LHCN-M2 (cell line): ENCODE measurements around the gene NR3C1. TPM values are rescaled to one million over a fixed set of nuclear protein-coding genes. Genes with fewer than 3 reads are reported as not detected.

Experiments
- DNase-seq: peaks from one replicate; pipeline ENCODE4 v3.0.0-alpha.2; 2012; ENCODE audit warnings: low read depth
- total RNA-seq: library from RNA; depleted of rRNA; stranded (reverse); fragments of >200 nt; gene quantifications from 2 replicates; pipeline ENCODE4 v1.2.3, GENCODE V29; 2014

NR3C1 gene
- total RNA-seq, 1 experiment from 2014 or later: 47.1 TPM

DNA sequence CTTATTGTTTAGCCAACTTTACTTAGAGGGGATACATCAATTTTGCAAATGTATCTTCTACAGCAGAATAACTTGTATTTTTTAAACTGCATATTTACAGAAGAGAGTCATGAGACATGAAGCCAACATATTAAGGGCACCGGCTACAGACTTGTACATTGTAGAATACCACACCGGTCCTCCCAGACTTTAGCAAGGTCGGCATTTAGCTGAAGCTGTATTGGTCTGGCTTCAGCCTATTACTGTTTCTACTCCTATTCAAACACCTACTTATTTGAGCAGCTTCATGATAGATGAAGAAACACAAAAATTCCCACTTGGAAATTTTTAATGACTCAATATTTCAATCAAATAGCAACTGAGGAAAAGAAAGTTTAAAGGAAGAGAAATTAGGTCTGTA, 33.0 kb downstream of the NR3C1 start:
- DNase-seq: no peak

DNA sequence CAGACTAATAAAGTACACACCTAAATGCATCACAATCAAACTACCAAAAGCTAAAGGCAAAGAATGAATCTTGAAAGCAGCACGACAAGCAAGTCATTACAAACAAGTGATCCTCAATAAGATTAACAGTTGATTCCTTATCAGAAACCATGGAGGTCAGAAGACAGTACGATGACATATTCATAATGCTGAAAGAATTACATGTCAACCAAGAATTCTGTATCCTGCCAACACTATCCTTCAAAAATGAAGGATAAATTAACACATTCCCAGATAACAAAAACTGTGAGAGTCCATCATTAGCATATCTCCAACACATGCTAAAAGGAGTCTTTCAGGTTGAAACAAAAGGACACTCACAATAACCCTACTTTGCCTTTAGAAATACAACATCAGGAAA, 39.4 kb downstream of the NR3C1 start:
- DNase-seq: no peak

DNA sequence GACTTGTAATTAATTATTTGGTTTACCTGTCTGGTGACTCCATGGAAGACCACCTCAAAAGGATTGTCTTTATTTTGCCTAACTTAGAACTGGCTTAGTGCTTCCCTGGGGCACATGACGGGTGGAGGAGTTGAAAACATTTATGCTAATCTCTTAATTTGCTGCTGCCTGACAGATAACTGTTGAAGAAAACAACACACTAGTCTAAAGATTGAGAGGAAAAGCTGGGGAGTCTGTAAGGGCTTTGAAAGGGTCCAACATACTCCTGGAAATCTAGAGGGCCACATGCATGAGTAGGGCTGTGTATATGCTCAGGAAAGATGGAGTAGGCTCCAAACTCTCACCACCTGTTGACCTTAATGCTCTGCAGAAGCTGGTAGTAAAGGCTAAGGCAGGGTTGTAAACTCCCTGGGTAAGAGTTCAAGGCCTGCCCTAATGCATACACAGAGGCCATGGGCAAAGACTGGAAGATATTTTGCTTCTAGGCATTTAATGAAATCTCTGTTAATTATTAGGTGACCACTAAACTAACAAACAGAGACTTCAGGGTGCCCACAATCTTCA, 40.7 kb downstream of the NR3C1 start:
- no peak for DNase-seq

DNA sequence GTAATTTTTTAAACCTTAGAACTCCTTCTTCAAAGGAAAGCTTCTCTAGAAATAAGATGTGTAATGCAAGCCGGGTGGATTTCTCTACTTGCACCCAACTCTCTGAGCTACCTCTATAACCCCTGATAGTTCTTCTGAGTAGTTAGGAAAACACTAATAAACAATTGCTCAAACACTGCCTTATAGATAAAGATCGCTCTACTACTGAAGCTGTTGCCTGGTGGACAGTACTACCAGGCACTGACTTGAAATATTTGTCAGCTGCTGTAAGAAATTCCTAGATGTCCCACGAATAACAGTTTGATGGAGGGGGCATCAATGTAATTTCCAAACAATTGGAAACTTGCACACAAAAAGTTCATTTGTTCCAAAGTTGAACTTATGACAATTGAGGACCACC, 42.0 kb downstream of the NR3C1 start:
- DNase-seq: no peak

DNA sequence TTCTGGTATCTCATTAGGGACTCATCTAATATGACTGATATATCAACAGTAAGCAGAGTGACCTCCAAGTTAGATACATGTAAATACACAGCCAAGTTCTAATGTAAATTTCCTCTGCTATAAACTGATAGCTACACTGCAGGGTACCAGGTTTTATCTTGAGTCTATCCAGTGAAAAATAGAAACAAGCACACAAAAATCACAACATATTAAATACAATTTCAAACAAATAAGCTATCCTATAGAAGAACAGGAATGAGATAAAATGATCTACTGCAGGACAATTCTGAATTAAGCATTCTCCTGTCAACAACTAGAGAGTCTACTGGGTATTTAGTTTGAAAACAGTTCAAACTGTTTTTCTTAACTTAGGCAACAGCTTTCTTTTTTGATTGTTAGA, 42.7 kb downstream of the NR3C1 start:
- no peak for DNase-seq

DNA sequence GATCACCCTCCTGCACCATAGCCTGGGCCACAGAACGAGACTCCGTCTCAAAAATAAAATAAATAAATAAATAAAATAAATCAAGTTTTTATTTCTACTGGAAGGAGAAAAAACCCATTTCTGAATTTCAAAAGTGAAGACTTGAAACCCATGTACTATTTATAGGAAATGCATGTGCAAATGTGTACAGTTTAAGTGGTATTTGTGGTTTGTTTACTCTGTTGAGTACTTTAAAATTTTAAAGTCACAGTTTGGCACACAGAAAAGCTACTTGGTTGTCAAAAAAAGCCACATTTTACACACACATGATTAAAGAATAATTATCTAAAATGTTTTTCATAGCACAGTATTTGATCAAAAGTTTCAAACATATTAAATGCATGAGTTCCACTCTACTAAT, 43.6 kb downstream of the NR3C1 start:
- DNase-seq: no peak

DNA sequence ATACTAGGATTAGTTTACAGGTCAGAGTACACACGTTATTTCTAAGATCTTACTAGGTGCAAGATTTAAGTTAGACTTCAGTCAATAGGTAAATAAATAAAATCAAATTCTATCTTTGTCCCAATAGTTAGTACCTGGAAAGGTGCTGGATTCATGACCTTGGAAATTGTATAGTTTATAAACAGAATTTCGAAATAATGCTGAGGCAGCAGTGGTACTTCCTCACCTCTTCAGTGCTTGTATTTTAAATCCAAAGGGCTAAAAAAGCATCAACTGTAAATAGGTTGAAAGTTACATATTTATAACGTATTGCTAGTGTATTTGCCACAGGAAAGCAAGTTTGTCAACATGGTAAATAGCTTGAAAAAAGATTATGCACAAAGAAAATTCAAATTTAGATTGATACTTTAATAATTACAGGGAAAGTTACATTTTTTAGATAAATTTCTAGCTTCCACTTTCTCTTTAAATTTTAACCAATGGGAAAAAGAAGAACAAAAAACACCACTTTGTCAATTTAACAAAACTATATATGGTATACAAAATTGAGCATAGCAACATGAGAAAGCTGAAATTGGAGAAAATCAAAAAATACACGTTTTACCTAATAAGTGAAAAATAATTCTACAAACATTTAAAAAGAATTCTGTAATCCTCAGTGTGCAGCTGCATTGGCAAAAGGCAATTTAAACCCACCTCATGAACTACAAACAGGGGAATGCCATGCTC, 46.5 kb downstream of the NR3C1 start:
- no peak for DNase-seq

DNA sequence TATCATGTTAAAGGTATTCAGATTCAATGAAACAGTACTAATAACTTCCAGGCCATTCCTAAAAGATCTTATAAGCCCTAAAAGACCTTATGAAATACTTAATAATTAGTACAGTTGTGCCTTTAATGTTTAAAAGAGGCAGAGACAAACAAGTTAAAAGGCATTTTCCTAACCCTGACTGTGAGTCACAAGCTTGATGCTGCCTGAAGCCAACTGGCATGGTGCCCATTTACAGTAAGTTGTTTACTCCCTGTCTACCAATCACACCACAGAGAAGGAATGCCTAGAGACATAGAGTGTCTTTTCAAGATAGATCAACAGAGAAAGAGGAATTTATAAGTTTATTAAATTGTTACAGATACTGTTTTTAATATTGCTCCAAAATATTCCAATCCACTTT, 47.8 kb downstream of the NR3C1 start:
- peak; percentile 92 for DNase-seq

DNA sequence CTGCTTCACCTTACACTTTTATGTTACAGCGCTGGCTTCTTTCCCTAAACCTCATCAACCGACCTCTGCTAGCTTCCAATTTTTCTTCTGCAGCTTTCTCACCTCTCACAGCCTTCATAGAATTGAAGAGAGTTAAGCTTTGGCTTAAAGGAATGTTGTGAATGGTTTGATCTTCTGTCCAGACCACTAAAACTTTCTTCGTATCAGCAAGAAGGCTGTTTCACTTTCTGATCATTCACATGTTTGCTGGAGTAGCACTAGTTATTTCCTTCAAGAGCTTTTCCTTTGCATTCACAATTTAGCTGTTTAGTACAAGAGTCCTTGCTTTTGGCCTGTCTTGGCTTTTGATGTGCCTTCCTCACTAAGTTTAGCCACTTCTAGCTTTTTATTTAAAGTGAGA, 49.5 kb downstream of the NR3C1 start:
- no peak for DNase-seq

DNA sequence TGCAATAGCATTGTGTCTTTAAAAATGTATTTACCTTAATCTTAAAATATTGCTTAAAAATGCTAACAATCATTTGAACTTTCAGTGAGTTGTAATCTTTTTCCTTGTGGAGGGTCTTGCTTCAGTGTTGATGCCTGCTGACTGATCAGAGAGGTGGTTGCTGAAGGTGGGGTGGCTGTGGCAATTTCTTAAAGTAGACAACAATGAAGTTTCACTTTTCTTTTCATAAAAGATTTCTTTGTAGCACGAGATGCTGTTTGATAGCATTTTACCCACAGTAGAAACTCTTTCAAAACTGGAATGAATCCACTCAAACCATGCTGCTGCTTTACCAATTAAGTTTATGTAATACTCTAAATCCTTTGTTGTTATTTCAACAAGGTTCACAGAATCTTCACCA, 50.8 kb downstream of the NR3C1 start:
- no peak for DNase-seq

DNA sequence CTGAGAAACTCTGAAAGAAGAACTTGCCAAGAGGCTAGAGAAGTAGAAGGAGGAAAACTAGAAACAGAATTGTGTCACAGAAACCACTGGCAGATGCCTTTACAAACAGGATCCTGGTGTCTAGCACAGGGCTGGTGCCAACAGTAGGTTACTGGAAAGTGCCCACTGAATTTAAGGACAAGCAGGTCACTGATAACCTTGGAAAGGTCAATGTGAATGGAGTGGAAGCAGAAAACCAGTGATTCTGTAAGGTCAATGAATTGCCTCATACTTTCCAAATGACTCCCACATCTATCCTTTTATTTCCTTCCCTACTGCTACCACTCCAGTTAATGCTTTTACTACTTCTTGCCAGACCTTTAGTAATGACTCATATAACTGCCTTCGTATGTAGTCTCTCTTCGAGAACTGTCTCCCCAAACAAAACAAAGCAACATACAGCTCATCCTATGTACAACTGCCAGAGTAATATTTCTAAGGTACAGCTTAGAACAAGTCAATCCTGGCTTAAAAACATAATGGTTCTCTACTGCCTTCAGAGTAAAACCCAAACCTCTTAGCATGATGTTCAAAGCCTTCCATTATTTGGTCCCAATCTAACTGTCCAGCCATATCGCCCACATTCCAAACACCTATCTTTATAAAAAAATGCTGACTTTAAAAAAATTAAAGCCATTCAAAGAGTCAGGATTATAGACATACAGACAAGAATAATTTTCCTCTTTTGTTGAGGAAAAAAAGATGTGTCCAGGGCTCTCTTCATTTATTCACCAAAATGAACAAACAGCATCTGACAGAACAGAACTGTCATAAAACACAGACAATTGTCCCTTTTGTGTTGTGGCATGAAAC, 52.5 kb downstream of the NR3C1 start:
- peak; percentile 73 for DNase-seq

DNA sequence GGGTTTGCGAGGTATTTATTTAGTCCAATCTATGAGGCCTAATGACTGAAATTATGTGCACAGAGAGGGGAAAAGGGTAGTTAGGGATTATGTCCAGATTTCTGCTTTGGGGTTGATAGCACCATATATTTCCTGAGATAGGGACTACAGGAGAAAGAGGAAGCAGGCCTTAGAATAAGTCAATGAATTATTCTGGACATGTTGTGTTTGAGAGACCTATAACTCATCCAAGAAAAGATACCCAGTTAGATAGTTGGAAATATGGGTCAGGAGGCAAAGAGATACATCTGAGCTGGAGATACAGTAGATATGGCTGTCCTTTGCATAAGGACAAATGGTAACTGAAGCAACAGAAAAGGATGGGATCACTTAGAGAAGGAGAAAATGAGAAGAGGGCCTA, 53.1 kb downstream of the NR3C1 start:
- no peak for DNase-seq

DNA sequence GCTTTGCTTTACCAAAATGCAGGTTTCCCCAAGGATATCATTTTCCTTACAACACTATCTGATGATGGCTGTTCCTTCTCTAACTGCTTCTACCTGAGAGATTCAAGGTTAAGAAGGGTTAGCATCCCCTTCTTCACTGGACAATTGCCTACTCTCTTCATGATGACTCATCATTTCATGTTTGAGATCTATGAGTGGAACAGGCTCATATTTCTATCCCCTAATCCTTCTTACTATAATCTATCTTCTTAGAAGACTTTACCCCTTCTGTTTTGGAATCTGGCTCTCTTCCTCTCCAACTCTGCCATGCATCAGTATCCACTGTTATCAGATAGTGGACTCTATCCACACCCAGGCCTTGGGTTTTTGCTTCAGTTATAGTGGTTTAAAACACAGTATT, 54.3 kb downstream of the NR3C1 start:
- DNase-seq: peak; percentile 42

DNA sequence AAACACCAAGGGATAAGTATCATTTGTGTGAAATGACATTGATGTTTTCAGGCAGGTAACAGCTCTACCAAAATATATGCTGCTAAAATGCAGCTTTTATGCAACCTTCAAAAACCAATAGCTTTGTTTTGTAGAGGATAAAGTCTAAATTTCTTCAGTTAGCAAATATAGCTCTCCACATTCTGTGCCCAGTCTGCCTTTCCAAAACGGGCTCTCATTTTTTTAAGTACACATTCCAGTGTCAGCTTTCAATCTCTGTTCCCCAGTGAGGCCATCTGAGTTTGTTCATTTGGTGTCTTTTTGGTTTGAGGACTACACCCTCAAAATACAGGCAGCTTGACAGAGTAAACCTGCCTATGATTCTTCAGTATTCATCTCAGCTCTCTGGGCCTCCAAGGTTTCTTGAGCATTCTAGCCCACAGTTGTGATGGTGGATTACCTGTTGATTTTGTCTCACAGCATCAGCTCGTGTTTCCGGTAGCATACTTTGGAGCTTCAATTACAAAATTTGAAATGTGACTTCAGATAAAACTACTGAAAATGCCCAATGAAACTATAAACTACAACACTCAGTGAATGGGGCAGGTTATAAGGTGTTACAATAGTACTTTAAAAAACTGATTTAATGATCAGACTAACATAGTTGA, 55.7 kb downstream of the NR3C1 start:
- DNase-seq: peak; percentile 11

DNA sequence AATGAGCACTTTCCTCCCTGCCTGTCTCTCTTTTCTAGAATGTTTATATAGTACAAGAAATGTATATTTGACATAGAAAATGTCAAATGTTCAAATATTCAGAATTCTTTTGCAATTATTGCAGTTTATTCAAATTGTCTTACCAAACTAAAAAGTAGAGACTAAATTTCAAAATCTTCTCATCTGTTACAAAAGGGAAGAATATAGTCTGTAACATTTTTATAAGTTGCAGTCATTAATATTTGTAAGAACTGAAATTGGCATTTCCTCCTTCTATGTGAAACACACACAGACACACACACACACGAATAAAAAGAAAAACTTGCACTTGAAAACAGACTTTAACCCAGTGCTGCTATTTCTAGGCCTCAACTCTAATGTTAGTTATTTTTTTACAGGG, 56.4 kb downstream of the NR3C1 start:
- no peak for DNase-seq

DNA sequence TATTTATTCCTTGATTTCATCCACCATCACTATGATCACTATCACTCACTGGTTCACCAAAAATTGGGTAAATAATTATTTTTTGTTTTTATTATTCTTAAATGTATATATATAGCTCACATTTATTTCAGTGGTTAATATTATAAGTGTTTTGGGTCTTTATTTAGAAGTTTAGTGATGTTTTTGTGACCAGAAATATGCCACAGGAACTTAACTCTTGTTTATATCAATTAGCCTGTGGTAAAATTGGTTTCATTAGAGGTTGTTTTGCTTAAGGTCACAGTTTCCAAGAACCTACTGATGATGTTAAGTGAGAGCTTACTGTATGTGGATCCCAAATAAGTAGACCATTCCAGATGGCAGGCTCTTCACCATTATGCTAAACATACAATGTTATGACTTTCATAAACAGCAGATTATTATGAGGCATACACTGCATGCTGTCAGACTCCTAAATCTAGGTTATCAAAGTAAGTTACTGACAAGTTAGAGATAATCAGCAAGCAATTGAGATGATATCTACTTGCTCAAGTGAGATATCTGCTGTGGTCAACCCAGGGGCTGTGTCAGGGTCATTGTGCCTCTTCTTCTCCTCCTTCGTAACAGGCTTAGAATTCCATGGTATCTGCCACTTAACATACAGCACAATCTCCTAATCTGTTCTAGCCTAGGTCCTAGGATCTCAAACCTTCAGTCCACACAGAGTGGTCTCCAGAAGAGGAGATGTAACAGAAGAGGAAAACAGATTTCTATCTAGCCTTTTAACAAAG, 57.6 kb downstream of the NR3C1 start:
- DNase-seq: no peak

DNA sequence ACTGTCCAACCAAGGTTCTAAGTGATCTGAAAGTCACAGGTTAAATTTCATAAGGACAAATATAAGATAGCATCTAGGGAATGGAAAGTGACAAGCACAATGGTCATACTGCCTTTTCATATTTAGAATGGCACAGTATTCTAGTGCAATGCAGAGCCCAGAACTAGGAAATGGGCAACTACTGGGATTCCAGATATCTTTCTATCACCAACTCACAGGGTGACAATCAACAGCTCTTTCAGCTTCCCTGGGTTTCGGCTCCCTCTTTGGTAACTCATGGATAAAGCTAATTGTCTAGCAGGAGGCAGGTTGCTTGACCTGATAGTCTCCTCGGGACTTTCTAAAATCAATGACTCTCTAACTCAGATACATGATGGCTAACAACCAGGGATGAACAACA, 60.4 kb downstream of the NR3C1 start:
- no peak for DNase-seq

DNA sequence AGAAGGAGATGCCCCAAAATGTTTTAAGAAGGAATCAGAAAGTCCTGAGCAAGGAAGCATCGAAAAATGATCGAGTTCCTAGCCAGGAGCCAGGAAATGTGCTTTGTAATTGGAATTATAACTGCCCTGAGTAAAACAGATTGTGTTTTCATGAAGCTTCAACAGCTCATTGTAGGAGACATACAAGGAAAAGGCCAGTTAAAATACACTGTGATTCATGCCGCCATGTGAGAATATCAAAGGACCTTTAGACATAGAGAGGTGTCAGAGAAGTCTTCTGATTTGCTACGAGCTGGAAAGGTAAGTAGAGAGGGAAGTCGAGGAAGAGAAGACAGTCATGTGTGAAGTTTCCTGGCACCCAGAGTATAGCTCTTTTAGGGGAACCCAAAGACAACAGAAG, 60.9 kb downstream of the NR3C1 start:
- DNase-seq: no peak

DNA sequence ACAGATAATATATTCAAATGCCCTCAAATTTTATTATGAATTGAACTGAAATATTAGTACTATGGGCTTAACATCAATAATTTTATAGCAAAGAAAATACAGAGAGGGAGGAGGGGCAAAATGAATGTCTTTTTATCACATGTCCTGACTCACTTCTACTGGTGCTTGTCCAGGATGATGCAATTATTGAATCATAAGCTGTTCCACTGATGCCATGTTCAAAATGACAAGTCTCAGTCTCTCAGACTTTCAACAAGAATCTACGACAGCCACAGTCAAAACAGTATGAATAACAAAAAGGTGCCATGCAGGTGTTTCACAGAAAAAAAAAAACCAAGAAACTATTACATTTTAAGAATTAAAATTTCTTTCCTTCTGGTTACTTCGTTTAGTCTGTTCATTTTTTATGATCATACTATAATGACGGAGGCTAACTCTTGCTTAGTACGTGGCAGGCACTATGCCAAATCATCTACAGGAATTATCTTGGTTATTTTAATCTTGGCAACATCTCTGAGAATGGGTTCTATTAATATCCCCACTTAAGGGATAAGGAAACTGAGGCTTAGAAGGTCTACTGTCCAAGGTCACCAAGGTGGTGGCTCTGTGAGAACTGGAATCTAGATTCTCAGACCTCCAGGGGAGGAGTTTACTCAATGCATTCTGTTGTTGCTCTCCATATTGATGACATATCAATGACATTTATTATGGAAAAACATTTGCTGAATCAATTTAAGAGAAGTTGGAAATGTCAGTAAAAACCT, 61.5 kb downstream of the NR3C1 start:
- peak; percentile 67 for DNase-seq

DNA sequence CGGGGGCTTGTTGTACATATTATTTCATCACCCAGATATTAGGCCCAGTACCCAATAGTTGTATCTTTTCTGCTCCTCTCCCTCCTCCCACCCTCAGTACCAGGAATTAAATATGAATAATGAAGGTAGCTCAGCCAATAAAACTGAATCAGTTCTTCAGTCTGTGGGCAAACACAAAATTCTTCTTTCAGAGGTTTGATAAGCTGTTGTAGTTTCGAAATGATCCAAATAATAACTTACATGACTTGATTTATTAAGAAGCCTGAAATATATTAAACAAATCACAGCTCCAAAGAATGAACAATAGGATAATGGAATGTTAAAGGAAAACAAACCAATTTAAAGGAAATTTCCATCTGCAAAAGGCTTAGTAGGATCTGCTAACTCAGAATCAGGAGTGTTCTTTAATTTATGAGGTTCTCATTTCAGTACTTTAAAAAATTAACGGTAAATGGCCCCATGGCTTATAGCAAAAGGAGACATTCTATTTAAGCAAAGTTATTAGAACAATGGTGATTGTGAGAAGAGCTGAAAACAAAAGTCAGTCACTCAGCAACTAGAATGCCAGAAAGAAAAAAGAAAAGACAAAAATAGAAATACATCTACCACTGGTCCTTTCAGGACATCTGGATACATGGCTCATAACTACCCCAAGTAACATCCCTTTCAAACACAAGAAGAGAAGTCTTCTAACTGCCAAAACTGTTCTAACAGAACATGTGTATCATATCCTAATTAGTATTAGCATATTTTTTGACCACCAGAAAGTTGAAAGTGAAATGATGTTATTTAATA, 62.4 kb downstream of the NR3C1 start:
- DNase-seq: no peak
